K562 (cell line): ENCODE data around the gene BCAR1. TPM values are rescaled to one million over a fixed set of nuclear protein-coding genes. Genes with fewer than 3 reads are reported as not detected.

Experiments used
- ATAC-seq: fragments of 200-7000 bp; cut with Tn5 transposase; 3 replicates; pipeline ENCODE4 v1.9.1; 2020; ENCODE audit warnings: moderate library complexity
- BruUV-seq: library from RNA; stranded (reverse); fragments of 400-500 nt; replicated peaks from 2 replicates; lab custom pipeline; 2021; lab: Mats Ljungman, UMichigan
- CTCF ChIA-PET: fragments of 300-600 bp; formaldehyde crosslinking; extraction: SDS; loops from one replicate; lab custom pipeline; 2021; ENCODE audit warnings: low intra/inter-chr PET ratio; lab: Yijun Ruan, JAX
- POLR2A ChIA-PET: fragments of 300-600, 350-650 bp; sonication (Branson Sonifier 250); formaldehyde crosslinking; extraction: SDS; loops from one replicate; lab custom pipeline; 2021; ENCODE audit warnings: antibody characterized with exemption, inconsistent platforms; lab: Yijun Ruan, JAX
- DNase-seq, 4 experiments: peaks; one replicate each; pipeline versions ENCODE4 v3.0.0 to v3.0.0-alpha.2; 2011 to 2018; ENCODE audit warnings: low spot score in 3 of 4, mixed read lengths in 3 of 4; ENCODE audit errors: extremely low read depth in 1 of 4
- FAIRE-seq: peaks from 2 replicates; lab custom pipeline; 2011; peaks lifted over from hg19 to GRCh38; lab: Jason Lieb, UNC
- H2AFZ ChIP-seq: 2 replicates; pipeline ENCODE4 v1.6.0; 2011; ENCODE audit warnings: low read depth, low read length, control low read depth, inconsistent platforms
- H3K27ac ChIP-seq: fragments of 200-600 bp; 3 replicates; pipeline ENCODE4 v1.8.0; 2011; ENCODE audit warnings: low read depth, mild to moderate bottlenecking, control low read depth, inconsistent platforms, low read length, moderate library complexity, mixed read lengths; ENCODE audit errors: extremely low read depth
- H3K27me3 ChIP-seq, 2 experiments: fragments of 300-600 bp in 1 of 2; 2 replicates in 1 of 2; 3 replicates in 1 of 2; pipeline versions ENCODE4 v1.6.0 to v1.8.0; 2011; ENCODE audit warnings: inconsistent platforms in 2 of 2, low read length in 2 of 2, mild to moderate bottlenecking in 1 of 2, mixed read lengths in 1 of 2, moderate library complexity in 1 of 2; ENCODE audit not compliant: control insufficient read depth in 2 of 2, insufficient read depth in 2 of 2
- H3K36me3 ChIP-seq: fragments of 300-600 bp; 3 replicates; pipeline ENCODE4 v1.8.0; 2011; ENCODE audit warnings: mild to moderate bottlenecking, low read length, inconsistent platforms; ENCODE audit not compliant: control insufficient read depth, insufficient read depth
- H3K4me1 ChIP-seq, 2 experiments: fragments of 200-600 bp in 1 of 2; replicated peaks in 1 of 2; 2 replicates in 1 of 2; 3 replicates in 1 of 2; pipeline versions ENCODE4 v1.5.1 to v1.8.0; 2011; ENCODE audit warnings: inconsistent platforms in 2 of 2, low read length in 2 of 2, mild to moderate bottlenecking in 1 of 2, mixed read lengths in 1 of 2, moderate library complexity in 1 of 2; ENCODE audit not compliant: control insufficient read depth in 2 of 2, insufficient read depth in 2 of 2
- H3K4me2 ChIP-seq: 2 replicates; pipeline ENCODE4 v1.6.1; 2011; ENCODE audit warnings: low read length, control low read depth, inconsistent platforms, mixed read lengths; ENCODE audit not compliant: insufficient read depth
- H3K4me3 ChIP-seq: fragments of 200-600 bp; sonication (generic), shearing (Covaris generic); 2 replicates; pipeline ENCODE4 v1.5.1; 2016; ENCODE audit warnings: control low read depth, inconsistent platforms
- H3K79me2 ChIP-seq: fragments of 200-600 bp; 3 replicates; pipeline ENCODE4 v1.8.0; 2011; ENCODE audit warnings: low read length, inconsistent platforms; ENCODE audit not compliant: control insufficient read depth, insufficient read depth
- H3K9ac ChIP-seq, 2 experiments: 2 replicates each; pipeline versions ENCODE4 v1.6.0 to v1.6.1; 2011; ENCODE audit warnings: low read depth in 2 of 2, low read length in 2 of 2, control low read depth in 1 of 2, inconsistent platforms in 1 of 2, mild to moderate bottlenecking in 1 of 2, mixed read lengths in 1 of 2; ENCODE audit not compliant: insufficient read depth in 1 of 2
- H3K9me1 ChIP-seq: one replicate; pipeline ENCODE4 v1.6.0; 2011; ENCODE audit warnings: inconsistent platforms, mild to moderate bottlenecking, low read length, moderate library complexity; ENCODE audit not compliant: control insufficient read depth, insufficient read depth
- H3K9me3 ChIP-seq: replicated peaks from 2 replicates; pipeline ENCODE4 v1.5.1; 2011; ENCODE audit warnings: low read depth, low read length, inconsistent platforms; ENCODE audit not compliant: control insufficient read depth, insufficient read depth
- H4K20me1 ChIP-seq: replicated peaks from 2 replicates; pipeline ENCODE4 v1.6.1; 2011; ENCODE audit warnings: low read length, inconsistent platforms, mixed read lengths; ENCODE audit not compliant: control insufficient read depth, insufficient read depth
- MXI1 ChIP-seq: IDR thresholded peaks from 2 replicates; pipeline ENCODE4 v1.6.1; 2011; ENCODE audit warnings: low read depth, mild to moderate bottlenecking, improper control_type of control experiment, low read length
- NFXL1 ChIP-seq: fragments of 450-650 bp; formaldehyde crosslinking; IDR thresholded peaks from 2 replicates; pipeline ENCODE4 v1.4.0; 2021; ENCODE audit warnings: mild to moderate bottlenecking
- WGBS: fragments of 100-300 bp; shearing (Covaris generic); methylation state at CpG from one replicate; pipeline ENCODE4 v1.1.6; 2016; ENCODE audit warnings: low coverage, mixed read lengths; ENCODE audit not compliant: insufficient coverage; ENCODE audit errors: missing lambda C conversion rate; 5-methylcytosine and 5-hydroxymethylcytosine counted together
- in situ Hi-C: fragments of 300-500 bp; cut with MboI; formaldehyde crosslinking; loops from 4 replicates; pipeline ENCODE4 v1.15.0; 2018; ENCODE audit warnings: inconsistent platforms, mixed read lengths
- intact Hi-C: fragments of 100-400 bp; cut with micrococcal nuclease; formaldehyde crosslinking; loops from 2 replicates; pipeline ENCODE4 v1.14.2; 2022
- polyA plus RNA-seq, 8 experiments: library from polyadenylated mRNA; depleted of rRNA in 4 of 8; stranded (reverse) in 5 of 8; unstranded in 3 of 8; fragments of >200 nt; fragmentation: Nextera tagmentation in 2 of 8; fragmentation: Illumina TruSeq in 1 of 8; extraction: Ambion mirVana in 2 of 8; extraction: Trizol in 1 of 8; gene quantifications; 2 replicates each; pipeline versions ENCODE4 v1.2.1 to v1.2.3, GENCODE V29; 2011 to 2014; ENCODE audit warnings: inconsistent platforms in 1 of 8, missing spikeins in 1 of 8
- total RNA-seq, 7 experiments: library from RNA; depleted of rRNA in 6 of 7; stranded (reverse); fragments of >200 nt in 6 of 7; fragmentation: Illumina TruSeq in 2 of 7; extraction: Trizol in 2 of 7; gene quantifications; 2 replicates each; pipeline versions ENCODE4 v1.2.1 to v1.2.3, GENCODE V29; 2011 to 2021; ENCODE audit warnings: low replicate concordance in 1 of 7
- TF ChIP-seq, protein P1 (sequence below), 2 experiments: fragments of 150-350 bp in 1 of 2; IDR thresholded peaks; 2 replicates each; pipeline ENCODE4 v1.6.1; 2012 to 2016; ENCODE audit warnings: low read depth in 2 of 2, low read length in 2 of 2, mild to moderate bottlenecking in 1 of 2, moderate library complexity in 1 of 2

The BCAR1 gene
- total and polyA plus RNA-seq, 9 of the 15 experiments (the other 6 are each of a cell fraction or from before 2014, with no cell fraction given), result 0.10 to 26.3 (median 3.6) TPM

DNA sequence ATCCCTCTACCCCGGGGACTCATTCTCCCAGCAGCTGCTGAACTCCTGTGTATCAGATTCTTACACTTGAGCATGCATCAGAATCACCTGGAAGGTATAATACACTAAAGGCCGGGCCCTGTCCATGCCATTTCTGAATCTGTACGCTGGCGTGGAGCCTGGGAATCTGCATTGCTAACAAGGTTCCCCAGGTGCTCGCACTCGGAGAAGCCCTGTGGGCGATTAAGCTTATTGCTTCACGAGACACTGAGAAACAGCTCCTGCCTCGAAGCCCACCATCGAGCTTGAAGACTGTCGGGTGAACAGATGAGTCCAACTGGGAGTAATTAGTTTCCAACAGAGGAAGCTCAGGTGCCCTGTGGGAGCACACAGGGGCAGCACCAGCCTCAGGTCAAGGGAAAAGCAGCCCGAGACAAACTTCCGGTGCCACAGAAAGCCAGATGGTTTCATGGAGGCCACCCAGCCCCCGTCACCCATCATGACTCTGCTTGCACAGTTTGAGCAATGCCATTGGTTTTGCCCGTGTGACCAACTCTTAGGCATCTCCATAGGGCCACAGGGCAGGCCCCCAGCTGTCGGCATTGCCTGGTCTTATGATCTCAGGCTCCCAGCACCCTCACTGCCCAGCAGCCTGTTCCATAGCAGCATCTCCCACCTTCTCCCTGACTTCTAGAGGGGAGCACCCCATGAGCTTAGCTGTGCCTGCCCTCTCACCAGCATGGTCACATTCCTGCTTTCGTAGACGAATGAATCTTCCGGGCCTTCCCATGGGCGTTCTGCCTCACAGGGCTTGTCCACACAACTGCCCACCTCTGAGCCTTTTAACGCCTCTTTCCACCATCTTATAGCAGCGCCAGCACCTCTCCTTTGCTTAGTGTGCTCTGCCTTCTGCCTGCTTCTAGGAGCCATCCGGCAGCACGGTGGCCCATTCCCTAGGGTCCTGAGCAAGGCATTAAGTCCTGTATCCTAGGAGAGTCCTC, 55.3 kb downstream of the BCAR1 start:
- Histone ChIP-seq H4K20me1 (no peaks in the 10 kb centered on the region), H3K79me2 (no peaks in the 10 kb centered on the region), H2AFZ (no peak overlapping the region), H3K4me3 (no peak overlapping the region), H3K9me3 (no peaks in the 10 kb centered on the region), H3K9ac (peak overlapping the region in 1 of 2 experiments; percentile 27; a peak in 1 of 4 replicates), H3K4me1 (peaks cover 0 to 8% of the 10 kb centered on the region in 2 experiments; a peak in 3 of 5 replicates), H3K27ac (no peak overlapping the region), H3K4me2 (no peak overlapping the region), H3K27me3 (peaks cover 42 to 52% of the 10 kb centered on the region in 2 experiments), H3K36me3 (no peaks in the 10 kb centered on the region), H3K9me1 (no peaks in the 10 kb centered on the region)
- in situ Hi-C loops, result no loop called here
- CTCF ChIA-PET, result no interaction called here
- intact Hi-C loops, result loop anchor here (2.0 to 5.0 kb wide), 2 partner anchors 36 to 197 kb away; partner anchors contain the start of gene ZNRF1
- 9% methylated on average over 24 of the region's 24 CpGs for WGBS
- TF ChIP-seq, protein P1, sequence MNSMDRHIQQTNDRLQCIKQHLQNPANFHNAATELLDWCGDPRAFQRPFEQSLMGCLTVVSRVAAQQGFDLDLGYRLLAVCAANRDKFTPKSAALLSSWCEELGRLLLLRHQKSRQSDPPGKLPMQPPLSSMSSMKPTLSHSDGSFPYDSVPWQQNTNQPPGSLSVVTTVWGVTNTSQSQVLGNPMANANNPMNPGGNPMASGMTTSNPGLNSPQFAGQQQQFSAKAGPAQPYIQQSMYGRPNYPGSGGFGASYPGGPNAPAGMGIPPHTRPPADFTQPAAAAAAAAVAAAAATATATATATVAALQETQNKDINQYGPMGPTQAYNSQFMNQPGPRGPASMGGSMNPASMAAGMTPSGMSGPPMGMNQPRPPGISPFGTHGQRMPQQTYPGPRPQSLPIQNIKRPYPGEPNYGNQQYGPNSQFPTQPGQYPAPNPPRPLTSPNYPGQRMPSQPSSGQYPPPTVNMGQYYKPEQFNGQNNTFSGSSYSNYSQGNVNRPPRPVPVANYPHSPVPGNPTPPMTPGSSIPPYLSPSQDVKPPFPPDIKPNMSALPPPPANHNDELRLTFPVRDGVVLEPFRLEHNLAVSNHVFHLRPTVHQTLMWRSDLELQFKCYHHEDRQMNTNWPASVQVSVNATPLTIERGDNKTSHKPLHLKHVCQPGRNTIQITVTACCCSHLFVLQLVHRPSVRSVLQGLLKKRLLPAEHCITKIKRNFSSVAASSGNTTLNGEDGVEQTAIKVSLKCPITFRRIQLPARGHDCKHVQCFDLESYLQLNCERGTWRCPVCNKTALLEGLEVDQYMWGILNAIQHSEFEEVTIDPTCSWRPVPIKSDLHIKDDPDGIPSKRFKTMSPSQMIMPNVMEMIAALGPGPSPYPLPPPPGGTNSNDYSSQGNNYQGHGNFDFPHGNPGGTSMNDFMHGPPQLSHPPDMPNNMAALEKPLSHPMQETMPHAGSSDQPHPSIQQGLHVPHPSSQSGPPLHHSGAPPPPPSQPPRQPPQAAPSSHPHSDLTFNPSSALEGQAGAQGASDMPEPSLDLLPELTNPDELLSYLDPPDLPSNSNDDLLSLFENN (IDR thresholded peaks at IDR 0.05; ENCODE audit: low read depth in 2 of 2, low read length in 2 of 2), result no peak
- TF ChIP-seq MXI1 (no peak), NFXL1 (CRISPR knock-in tag) (no peak)
- DNase-seq (no peak), FAIRE-seq (no peak), ATAC-seq (no peak)
- no TSS peak for BruUV-seq
- POLR2A ChIA-PET, result no interaction called here
